Panc1 (cell line): Measurements from ENCODE around the gene PRKACA.

ENCODE experiments used
- POLR2AphosphoS5 ChIP-seq: IDR thresholded peaks from 2 replicates; pipeline ENCODE4 v1.6.1; 2012; ENCODE audit warnings: mild to moderate bottlenecking, low read depth, low read length, moderate library complexity
- SIN3A ChIP-seq: IDR thresholded peaks from 2 replicates; pipeline ENCODE4 v1.6.1; 2012; ENCODE audit warnings: low read depth, mild to moderate bottlenecking, low read length, moderate library complexity, borderline replicate concordance; ENCODE audit not compliant: insufficient read depth
- TF ChIP-seq, protein P1 (sequence below): fragments of 450-650 bp; IDR thresholded peaks from 2 replicates; pipeline ENCODE4 v1.5.1; 2017; ENCODE audit warnings: mild to moderate bottlenecking

DNA sequence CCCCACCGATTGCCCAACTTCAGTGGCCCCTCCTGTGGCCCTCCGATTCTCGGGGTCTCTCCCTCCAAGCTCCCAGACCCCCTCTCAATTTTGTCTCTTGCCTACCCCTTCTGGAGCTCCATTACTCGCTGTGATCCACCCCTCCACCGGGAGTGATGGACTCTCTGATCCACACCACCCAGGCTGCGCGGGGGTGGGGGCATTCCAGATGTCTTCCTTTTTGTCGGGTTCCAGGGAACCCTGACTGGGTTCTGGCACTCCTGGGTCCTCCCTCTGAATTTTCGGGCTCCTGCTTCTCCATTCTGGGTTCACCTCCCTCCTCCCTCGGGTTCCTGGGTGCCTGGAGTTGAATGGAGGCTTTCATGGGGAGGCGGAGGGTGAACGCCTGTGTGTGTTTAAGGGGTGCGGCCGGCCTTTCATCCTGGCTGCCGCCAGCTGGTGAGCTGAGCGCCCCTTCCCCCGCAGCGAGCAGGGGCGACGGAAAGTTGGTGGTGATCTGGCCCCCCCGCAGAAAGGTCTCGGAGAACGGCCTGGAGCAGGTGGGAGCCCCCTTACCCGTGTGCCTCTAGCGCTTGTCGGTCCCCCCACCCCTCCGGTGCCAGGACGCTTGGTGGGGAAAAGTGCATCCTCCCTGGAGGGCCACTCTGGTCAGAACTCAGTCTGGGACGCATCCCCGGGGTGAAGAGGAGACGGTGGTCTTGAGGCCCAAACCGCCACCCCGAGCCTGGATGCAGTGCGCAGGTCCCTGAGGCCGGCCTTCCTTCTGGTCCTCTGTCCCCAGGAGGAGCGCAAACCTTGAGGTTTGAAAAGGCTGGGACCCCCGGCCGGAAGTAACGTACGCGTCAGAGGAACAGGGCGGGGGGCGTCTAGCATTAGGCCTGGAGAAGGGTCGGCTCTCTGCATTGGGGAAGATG is 43.4 kb downstream of the PRKACA start:
- no peak for TF ChIP-seq POLR2AphosphoS5
- TF ChIP-seq, protein P1, sequence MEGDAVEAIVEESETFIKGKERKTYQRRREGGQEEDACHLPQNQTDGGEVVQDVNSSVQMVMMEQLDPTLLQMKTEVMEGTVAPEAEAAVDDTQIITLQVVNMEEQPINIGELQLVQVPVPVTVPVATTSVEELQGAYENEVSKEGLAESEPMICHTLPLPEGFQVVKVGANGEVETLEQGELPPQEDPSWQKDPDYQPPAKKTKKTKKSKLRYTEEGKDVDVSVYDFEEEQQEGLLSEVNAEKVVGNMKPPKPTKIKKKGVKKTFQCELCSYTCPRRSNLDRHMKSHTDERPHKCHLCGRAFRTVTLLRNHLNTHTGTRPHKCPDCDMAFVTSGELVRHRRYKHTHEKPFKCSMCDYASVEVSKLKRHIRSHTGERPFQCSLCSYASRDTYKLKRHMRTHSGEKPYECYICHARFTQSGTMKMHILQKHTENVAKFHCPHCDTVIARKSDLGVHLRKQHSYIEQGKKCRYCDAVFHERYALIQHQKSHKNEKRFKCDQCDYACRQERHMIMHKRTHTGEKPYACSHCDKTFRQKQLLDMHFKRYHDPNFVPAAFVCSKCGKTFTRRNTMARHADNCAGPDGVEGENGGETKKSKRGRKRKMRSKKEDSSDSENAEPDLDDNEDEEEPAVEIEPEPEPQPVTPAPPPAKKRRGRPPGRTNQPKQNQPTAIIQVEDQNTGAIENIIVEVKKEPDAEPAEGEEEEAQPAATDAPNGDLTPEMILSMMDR: no peak
- no peak for TF ChIP-seq SIN3A
